ENCODE measurements around the gene RDH13.
"Not testable (repeated sequence)": the region's sequence is repeated elsewhere in the genome, so short reads cannot be mapped to it uniquely, and the experiment has no call there.

GRCh38 chr19:55020351-55020750, 42.6 kb downstream of the RDH13 start:
- TF ChIP-seq, protein P1, sequence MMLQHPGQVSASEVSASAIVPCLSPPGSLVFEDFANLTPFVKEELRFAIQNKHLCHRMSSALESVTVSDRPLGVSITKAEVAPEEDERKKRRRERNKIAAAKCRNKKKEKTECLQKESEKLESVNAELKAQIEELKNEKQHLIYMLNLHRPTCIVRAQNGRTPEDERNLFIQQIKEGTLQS (IDR thresholded peaks at IDR 0.05) = not testable (repeated sequence)
- TF ChIP-seq, protein P2, sequence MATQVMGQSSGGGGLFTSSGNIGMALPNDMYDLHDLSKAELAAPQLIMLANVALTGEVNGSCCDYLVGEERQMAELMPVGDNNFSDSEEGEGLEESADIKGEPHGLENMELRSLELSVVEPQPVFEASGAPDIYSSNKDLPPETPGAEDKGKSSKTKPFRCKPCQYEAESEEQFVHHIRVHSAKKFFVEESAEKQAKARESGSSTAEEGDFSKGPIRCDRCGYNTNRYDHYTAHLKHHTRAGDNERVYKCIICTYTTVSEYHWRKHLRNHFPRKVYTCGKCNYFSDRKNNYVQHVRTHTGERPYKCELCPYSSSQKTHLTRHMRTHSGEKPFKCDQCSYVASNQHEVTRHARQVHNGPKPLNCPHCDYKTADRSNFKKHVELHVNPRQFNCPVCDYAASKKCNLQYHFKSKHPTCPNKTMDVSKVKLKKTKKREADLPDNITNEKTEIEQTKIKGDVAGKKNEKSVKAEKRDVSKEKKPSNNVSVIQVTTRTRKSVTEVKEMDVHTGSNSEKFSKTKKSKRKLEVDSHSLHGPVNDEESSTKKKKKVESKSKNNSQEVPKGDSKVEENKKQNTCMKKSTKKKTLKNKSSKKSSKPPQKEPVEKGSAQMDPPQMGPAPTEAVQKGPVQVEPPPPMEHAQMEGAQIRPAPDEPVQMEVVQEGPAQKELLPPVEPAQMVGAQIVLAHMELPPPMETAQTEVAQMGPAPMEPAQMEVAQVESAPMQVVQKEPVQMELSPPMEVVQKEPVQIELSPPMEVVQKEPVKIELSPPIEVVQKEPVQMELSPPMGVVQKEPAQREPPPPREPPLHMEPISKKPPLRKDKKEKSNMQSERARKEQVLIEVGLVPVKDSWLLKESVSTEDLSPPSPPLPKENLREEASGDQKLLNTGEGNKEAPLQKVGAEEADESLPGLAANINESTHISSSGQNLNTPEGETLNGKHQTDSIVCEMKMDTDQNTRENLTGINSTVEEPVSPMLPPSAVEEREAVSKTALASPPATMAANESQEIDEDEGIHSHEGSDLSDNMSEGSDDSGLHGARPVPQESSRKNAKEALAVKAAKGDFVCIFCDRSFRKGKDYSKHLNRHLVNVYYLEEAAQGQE (IDR thresholded peaks at IDR 0.05) = not testable (repeated sequence)
- TF ChIP-seq, protein P3, sequence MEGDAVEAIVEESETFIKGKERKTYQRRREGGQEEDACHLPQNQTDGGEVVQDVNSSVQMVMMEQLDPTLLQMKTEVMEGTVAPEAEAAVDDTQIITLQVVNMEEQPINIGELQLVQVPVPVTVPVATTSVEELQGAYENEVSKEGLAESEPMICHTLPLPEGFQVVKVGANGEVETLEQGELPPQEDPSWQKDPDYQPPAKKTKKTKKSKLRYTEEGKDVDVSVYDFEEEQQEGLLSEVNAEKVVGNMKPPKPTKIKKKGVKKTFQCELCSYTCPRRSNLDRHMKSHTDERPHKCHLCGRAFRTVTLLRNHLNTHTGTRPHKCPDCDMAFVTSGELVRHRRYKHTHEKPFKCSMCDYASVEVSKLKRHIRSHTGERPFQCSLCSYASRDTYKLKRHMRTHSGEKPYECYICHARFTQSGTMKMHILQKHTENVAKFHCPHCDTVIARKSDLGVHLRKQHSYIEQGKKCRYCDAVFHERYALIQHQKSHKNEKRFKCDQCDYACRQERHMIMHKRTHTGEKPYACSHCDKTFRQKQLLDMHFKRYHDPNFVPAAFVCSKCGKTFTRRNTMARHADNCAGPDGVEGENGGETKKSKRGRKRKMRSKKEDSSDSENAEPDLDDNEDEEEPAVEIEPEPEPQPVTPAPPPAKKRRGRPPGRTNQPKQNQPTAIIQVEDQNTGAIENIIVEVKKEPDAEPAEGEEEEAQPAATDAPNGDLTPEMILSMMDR (IDR thresholded peaks at IDR 0.05; ENCODE audit: low read depth, low read length, missing input control) = not testable (repeated sequence)
- TF ChIP-seq, protein P4, sequence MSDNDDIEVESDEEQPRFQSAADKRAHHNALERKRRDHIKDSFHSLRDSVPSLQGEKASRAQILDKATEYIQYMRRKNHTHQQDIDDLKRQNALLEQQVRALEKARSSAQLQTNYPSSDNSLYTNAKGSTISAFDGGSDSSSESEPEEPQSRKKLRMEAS (IDR thresholded peaks at IDR 0.05) = not testable (repeated sequence)
- TF ChIP-seq HNF4A (conservative IDR thresholded peaks at IDR 0.05); EGR1 (IDR thresholded peaks at IDR 0.05; ENCODE audit: low read depth in 2 of 2); TAF1 (conservative IDR thresholded peaks at IDR 0.05); YY1 (IDR thresholded peaks at IDR 0.05); JUND (IDR thresholded peaks at IDR 0.05); GABPA (IDR thresholded peaks at IDR 0.05 in 1 of 2, conservative IDR thresholded peaks at IDR 0.05 in 1 of 2); RAD21 (IDR thresholded peaks at IDR 0.05): not testable (repeated sequence)
- TF ChIP-seq, protein P5, sequence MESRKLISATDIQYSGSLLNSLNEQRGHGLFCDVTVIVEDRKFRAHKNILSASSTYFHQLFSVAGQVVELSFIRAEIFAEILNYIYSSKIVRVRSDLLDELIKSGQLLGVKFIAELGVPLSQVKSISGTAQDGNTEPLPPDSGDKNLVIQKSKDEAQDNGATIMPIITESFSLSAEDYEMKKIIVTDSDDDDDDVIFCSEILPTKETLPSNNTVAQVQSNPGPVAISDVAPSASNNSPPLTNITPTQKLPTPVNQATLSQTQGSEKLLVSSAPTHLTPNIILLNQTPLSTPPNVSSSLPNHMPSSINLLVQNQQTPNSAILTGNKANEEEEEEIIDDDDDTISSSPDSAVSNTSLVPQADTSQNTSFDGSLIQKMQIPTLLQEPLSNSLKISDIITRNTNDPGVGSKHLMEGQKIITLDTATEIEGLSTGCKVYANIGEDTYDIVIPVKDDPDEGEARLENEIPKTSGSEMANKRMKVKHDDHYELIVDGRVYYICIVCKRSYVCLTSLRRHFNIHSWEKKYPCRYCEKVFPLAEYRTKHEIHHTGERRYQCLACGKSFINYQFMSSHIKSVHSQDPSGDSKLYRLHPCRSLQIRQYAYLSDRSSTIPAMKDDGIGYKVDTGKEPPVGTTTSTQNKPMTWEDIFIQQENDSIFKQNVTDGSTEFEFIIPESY (IDR thresholded peaks at IDR 0.05) = not testable (repeated sequence)
